GM21528 (cell line): ENCODE data around the gene OCLN.
"Not testable (repeated sequence)": the region's sequence is repeated elsewhere in the genome, so short reads cannot be mapped to it uniquely, and the experiment has no call there.

Experiments used
- ATAC-seq: cut with Tn5 transposase; IDR thresholded peaks from one replicate; pipeline ENCODE4 v1.9.1; 2021; ENCODE audit warnings: mild to moderate bottlenecking, moderate library complexity; ENCODE audit not compliant: unreplicated experiment, low FRiP score

The OCLN gene

GRCh38 chr5:69492391-69492922, at the start of gene OCLN:
TSS of gene OCLN (plus strand) at chr5:69492790. CDS start at chr5:69504245, 11,455 bp downstream.
- peak; percentile 61 for ATAC-seq

GRCh38 chr5:69444127-69444754, 48.3 kb upstream of the OCLN start:
- no peak for ATAC-seq

GRCh38 chr5:69449511-69449910, 43.1 kb upstream of the OCLN start:
- no peak for ATAC-seq

- no peak for ATAC-seq
Observed at GRCh38 chr5:69450116-69450515, 42.5 kb upstream of the OCLN start.

GRCh38 chr5:69450527-69450926, 42.1 kb upstream of the OCLN start:
- ATAC-seq = not testable (repeated sequence)

GRCh38 chr5:69451941-69452647, 40.5 kb upstream of the OCLN start:
- no peak for ATAC-seq

- not testable (repeated sequence) for ATAC-seq
Observed at GRCh38 chr5:69453487-69453886, 39.1 kb upstream of the OCLN start.

- no peak for ATAC-seq
Observed at GRCh38 chr5:69454460-69455249, 37.9 kb upstream of the OCLN start.

GRCh38 chr5:69455428-69455988, 37.1 kb upstream of the OCLN start:
- ATAC-seq = not testable (repeated sequence)

- no peak for ATAC-seq
Observed at GRCh38 chr5:69462170-69462569, 30.4 kb upstream of the OCLN start.

GRCh38 chr5:69466375-69466774, 26.2 kb upstream of the OCLN start:
- ATAC-seq = not testable (repeated sequence)

- ATAC-seq = peak; percentile 94
Observed at GRCh38 chr5:69467442-69468225, 25.0 kb upstream of the OCLN start.

- ATAC-seq = no peak
Observed at GRCh38 chr5:69468631-69469030, 24.0 kb upstream of the OCLN start.

GRCh38 chr5:69471516-69471915, 21.1 kb upstream of the OCLN start:
- not testable (repeated sequence) for ATAC-seq

- ATAC-seq = not testable (repeated sequence)
Observed at GRCh38 chr5:69472535-69473143, 20.0 kb upstream of the OCLN start.

GRCh38 chr5:69477170-69477569, 15.4 kb upstream of the OCLN start:
- no peak for ATAC-seq

GRCh38 chr5:69478296-69478695, 14.3 kb upstream of the OCLN start:
- not testable (repeated sequence) for ATAC-seq

GRCh38 chr5:69484891-69485290, 7.7 kb upstream of the OCLN start:
- no peak for ATAC-seq

GRCh38 chr5:69485471-69485870, 7.1 kb upstream of the OCLN start:
- no peak for ATAC-seq

GRCh38 chr5:69489246-69489645, 3.3 kb upstream of the OCLN start:
- no peak for ATAC-seq
